Measurements from ENCODE around the gene HOXA11. TPM values are rescaled to one million over a fixed set of nuclear protein-coding genes. Genes with fewer than 3 reads are reported as not detected.

HOXA11 gene
- total RNA-seq, 1 donor from 2014 or later, result not detected

DNA sequence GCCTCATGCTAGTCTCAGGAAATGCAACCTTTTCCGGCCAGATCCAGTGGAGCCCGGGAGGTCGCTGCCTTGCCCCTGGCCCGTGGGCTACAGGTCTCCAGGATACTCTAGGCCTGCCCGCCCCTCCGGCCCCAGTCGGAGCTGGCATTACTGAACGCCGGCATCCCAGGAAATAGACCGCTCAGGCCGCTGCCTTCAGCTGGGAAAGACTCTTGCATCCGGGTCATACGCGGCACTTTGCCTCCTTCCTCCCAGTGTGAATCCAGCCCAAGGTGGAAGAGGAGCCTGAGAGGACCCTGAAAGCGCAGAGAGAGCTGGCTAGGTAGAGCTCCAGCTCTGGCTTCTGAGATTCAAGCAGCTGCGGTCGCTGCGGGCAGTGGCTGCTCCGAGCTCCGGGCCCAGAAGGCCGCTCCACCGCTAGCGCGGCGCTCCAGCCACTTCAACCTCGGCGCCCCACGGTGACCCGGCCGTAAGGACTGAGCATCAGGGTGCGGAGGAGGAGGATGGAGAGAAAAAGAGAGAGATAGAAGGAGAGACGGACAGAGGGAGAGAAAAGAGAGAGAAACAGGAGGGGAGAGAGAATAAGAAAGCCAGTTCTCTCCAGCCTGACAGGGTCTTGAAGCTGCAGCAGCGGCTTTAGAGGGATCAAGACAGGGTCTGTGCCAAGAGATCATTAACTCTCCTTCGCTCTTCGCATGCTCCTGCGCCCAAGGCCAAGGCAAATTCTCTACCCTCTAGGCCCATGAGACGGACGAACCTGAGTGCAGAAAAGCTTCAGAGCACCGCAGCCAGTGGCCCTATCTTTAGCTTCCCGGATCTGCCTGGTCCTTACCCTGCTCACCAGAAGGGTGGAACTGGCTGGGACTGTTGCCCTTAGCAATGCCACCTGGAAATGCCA lies 9.2 kb downstream of the HOXA11 start:
- no peak overlapping the region for H3K4me3 Mint-ChIP-seq (ENCODE audit: unreplicated experiment)
- peaks cover 13% of the 10 kb centered on the region for H3K4me1 Mint-ChIP-seq (ENCODE audit: unreplicated experiment)
- TF ChIP-seq, protein P1, sequence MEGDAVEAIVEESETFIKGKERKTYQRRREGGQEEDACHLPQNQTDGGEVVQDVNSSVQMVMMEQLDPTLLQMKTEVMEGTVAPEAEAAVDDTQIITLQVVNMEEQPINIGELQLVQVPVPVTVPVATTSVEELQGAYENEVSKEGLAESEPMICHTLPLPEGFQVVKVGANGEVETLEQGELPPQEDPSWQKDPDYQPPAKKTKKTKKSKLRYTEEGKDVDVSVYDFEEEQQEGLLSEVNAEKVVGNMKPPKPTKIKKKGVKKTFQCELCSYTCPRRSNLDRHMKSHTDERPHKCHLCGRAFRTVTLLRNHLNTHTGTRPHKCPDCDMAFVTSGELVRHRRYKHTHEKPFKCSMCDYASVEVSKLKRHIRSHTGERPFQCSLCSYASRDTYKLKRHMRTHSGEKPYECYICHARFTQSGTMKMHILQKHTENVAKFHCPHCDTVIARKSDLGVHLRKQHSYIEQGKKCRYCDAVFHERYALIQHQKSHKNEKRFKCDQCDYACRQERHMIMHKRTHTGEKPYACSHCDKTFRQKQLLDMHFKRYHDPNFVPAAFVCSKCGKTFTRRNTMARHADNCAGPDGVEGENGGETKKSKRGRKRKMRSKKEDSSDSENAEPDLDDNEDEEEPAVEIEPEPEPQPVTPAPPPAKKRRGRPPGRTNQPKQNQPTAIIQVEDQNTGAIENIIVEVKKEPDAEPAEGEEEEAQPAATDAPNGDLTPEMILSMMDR (IDR thresholded peaks at IDR 0.05), result no peak
- H3K36me3 Mint-ChIP-seq (ENCODE audit: unreplicated experiment), result no peaks in the 10 kb centered on the region
- no peak for DNase-seq (ENCODE audit: extremely low spot score, unreplicated experiment)
- H3K27ac Mint-ChIP-seq (ENCODE audit: unreplicated experiment), result no peak overlapping the region
- H3K9me3 Mint-ChIP-seq (ENCODE audit: unreplicated experiment), result no peaks in the 10 kb centered on the region
- H3K27me3 Mint-ChIP-seq (ENCODE audit: unreplicated experiment), result peaks cover 82% of the 10 kb centered on the region

DNA sequence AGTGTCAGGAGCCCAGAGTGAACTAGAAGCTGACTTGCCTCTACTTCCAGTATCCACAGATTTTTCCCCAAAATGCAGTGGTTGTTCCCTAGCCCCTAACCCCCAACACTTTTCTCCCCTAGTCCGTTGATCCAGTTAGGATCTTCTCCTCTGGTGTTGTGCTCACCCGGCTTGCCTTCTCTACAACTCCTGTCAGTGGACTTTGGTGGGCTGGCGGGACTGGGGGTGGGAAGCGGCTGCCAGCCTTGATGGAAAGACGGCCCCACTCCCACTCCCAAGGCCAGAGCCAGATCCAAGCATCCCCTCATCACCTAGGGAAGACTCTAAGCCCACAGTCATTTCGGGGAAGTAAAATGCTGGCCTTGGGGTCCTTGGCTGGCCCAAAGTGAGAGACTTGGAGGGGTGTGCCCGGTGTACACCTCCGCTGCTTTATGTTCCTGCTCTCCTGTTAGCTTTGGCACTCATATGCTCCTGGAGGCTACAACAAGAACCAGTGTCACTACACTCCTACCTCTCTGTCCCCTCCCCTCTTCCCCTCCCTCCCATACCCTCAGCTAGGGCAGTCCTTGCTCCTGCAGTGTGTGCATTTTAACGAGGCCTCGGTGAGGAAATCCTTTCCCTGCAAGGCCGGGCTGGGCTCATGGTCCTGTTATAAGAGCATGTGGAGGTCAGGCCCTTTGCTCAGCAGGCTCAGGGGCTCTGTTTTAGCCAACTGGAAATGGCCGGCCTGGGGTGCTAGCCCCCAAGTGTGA lies 10.0 kb downstream of the HOXA11 start:
- H3K9me3 Mint-ChIP-seq (ENCODE audit: unreplicated experiment), result no peaks in the 10 kb centered on the region
- no peak for DNase-seq (ENCODE audit: extremely low spot score, unreplicated experiment)
- H3K4me1 Mint-ChIP-seq (ENCODE audit: unreplicated experiment), result peaks cover 13% of the 10 kb centered on the region
- H3K36me3 Mint-ChIP-seq (ENCODE audit: unreplicated experiment), result no peaks in the 10 kb centered on the region
- H3K4me3 Mint-ChIP-seq (ENCODE audit: unreplicated experiment), result peak overlapping the region; percentile 32
- no peak overlapping the region for H3K27ac Mint-ChIP-seq (ENCODE audit: unreplicated experiment)
- H3K27me3 Mint-ChIP-seq (ENCODE audit: unreplicated experiment), result peaks cover 85% of the 10 kb centered on the region
- TF ChIP-seq, protein P1 (IDR thresholded peaks at IDR 0.05), result no peak

DNA sequence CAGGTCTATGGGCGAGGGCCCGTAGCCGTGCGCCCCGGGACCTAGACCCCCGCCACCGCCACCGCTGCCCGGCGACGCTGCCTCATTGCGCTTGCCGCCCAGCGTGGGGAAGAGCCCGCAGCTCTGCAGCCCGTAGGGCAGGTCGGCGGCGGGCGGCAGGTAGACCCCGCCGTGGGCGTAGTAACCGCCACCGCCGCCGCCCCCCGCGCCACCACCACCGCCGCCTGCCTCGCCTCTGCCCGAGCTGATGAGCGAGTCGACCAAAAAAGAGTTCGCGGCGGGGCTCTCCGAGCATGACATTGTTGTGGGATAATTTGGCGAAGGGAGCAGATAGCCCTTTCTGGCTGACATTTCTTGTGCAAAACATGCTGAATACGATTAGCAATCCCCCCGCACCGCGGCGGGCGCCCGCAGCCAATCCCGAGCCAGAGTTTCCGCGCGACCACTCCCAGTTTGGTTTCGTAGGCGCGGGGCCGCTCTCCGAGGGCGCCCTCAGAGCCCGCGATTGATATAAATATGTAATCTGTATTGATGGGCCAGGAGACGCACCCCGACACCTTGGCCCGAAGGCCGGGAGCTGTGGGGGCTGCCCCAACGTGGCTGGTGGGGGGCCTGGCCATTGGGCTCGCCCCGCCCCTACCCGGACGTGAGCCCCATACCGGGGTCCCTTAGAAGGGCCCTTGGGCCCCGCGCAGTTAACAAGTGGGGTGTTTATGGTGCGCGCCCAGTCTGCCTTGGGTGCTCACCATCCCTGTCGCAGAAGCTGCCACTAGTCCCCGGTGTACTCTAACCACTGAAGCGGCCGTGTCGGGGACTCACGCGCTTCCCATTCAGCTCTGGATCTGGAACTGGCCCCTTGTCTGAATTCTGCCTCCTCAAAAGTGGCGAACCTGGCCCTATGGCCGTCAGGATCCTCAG lies 10.8 kb downstream of the HOXA11 start, which contains the start of gene HOXA10:
Gene HOXA10, minus strand, starts transcription at position 365 of the 918 bp plus-strand sequence. Its CDS starts 14 bp downstream, at position 351.
- Mint-ChIP-seq H3K4me1 (ENCODE audit: unreplicated experiment) (peaks cover 10% of the 10 kb centered on the region), H3K4me3 (ENCODE audit: unreplicated experiment) (peak within 1 kb of the TSS; percentile 57), H3K9me3 (ENCODE audit: unreplicated experiment) (no peaks in the 10 kb centered on the region), H3K27me3 (ENCODE audit: unreplicated experiment) (peaks cover 78% of the 10 kb centered on the region), H3K36me3 (ENCODE audit: unreplicated experiment) (no peaks in the 10 kb centered on the region), H3K27ac (ENCODE audit: unreplicated experiment) (no peak within 1 kb of the TSS)
- TF ChIP-seq, protein P1 (IDR thresholded peaks at IDR 0.05), result no peak
- DNase-seq (ENCODE audit: extremely low spot score, unreplicated experiment), result no peak

DNA sequence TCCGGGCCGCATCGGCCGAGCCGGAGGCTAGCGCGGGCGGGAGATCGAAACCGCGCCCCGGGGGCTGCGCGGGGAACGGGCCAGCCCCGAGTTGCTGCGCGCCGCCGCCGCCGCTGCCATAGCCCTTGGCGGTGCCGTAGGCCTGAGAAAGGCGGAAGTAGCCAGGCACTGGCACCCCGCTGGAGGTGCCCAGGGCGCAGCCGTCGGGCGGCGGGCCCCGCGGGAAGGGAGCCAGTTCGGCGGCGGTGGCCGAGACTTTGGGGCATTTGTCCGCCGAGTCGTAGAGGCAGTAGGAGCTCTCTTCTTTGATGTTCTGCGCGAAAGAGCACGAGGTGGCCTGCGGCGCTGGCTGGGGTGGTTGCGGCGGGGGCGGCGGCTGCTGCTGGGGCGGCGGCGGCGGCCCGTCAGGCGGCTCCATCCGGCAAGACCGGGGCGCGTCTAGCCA lies 11.5 kb downstream of the HOXA11 start:
- DNase-seq (ENCODE audit: extremely low spot score, unreplicated experiment), result no peak
- H3K9me3 Mint-ChIP-seq (ENCODE audit: unreplicated experiment), result no peaks in the 10 kb centered on the region
- H3K4me3 Mint-ChIP-seq (ENCODE audit: unreplicated experiment), result no peak overlapping the region
- peaks cover 13% of the 10 kb centered on the region for H3K4me1 Mint-ChIP-seq (ENCODE audit: unreplicated experiment)
- H3K36me3 Mint-ChIP-seq (ENCODE audit: unreplicated experiment), result peaks cover 2% of the 10 kb centered on the region
- H3K27me3 Mint-ChIP-seq (ENCODE audit: unreplicated experiment), result peaks cover 78% of the 10 kb centered on the region
- TF ChIP-seq, protein P1 (IDR thresholded peaks at IDR 0.05), result no peak
- H3K27ac Mint-ChIP-seq (ENCODE audit: unreplicated experiment), result no peak overlapping the region
